ENCODE data around the gene TAB3.

TAB3 gene

GRCh38 chrX:30881797-30882196 lies 7.3 kb downstream of the TAB3 start:
- no peak for DNase-seq
- H3K4me1 ChIP-seq: no peaks in the 10 kb centered on the region
- no peak overlapping the region for H3K4me3 ChIP-seq (ENCODE audit: low read depth, low read length)
- no peaks in the 10 kb centered on the region for H3K9me3 ChIP-seq
- H3K36me3 ChIP-seq: no peaks in the 10 kb centered on the region
- no peak for TF ChIP-seq CTCF (IDR thresholded peaks at IDR 0.05; ENCODE audit: low read depth, low read length)
- H3K27me3 ChIP-seq: no peaks in the 10 kb centered on the region

GRCh38 chrX:30881390-30881789 lies 7.7 kb downstream of the TAB3 start:
- no peaks in the 10 kb centered on the region for H3K9me3 ChIP-seq
- H3K4me1 ChIP-seq: no peaks in the 10 kb centered on the region
- no peak for TF ChIP-seq CTCF (IDR thresholded peaks at IDR 0.05; ENCODE audit: low read depth, low read length)
- no peak overlapping the region for H3K4me3 ChIP-seq (ENCODE audit: low read depth, low read length)
- no peaks in the 10 kb centered on the region for H3K36me3 ChIP-seq
- no peak for DNase-seq
- H3K27me3 ChIP-seq: no peaks in the 10 kb centered on the region

GRCh38 chrX:30880058-30880457 lies 9.0 kb downstream of the TAB3 start:
- Histone ChIP-seq H3K4me3 (ENCODE audit: low read depth, low read length) (no peak overlapping the region), H3K36me3 (no peaks in the 10 kb centered on the region)
- no peak for TF ChIP-seq CTCF (IDR thresholded peaks at IDR 0.05; ENCODE audit: low read depth, low read length)

GRCh38 chrX:30876367-30876766 lies 12.7 kb downstream of the TAB3 start:
- DNase-seq: no peak
- Histone ChIP-seq H3K36me3 (no peaks in the 10 kb centered on the region), H3K4me3 (ENCODE audit: low read depth, low read length) (no peak overlapping the region), H3K9me3 (no peaks in the 10 kb centered on the region), H3K4me1 (no peaks in the 10 kb centered on the region), H3K27me3 (no peaks in the 10 kb centered on the region)
- no peak for TF ChIP-seq CTCF (IDR thresholded peaks at IDR 0.05; ENCODE audit: low read depth, low read length)

More at GRCh38 chrX:30880058-30880457, 9.0 kb downstream of the TAB3 start:
- H3K27me3 ChIP-seq: no peaks in the 10 kb centered on the region
- H3K4me1 ChIP-seq: no peaks in the 10 kb centered on the region
- no peak for DNase-seq
- no peaks in the 10 kb centered on the region for H3K9me3 ChIP-seq

GRCh38 chrX:30875957-30876356 lies 13.1 kb downstream of the TAB3 start:
- no peak for DNase-seq
- H3K27me3 ChIP-seq: no peaks in the 10 kb centered on the region
- no peak for TF ChIP-seq CTCF (IDR thresholded peaks at IDR 0.05; ENCODE audit: low read depth, low read length)
- no peaks in the 10 kb centered on the region for H3K4me1 ChIP-seq
- H3K36me3 ChIP-seq: no peaks in the 10 kb centered on the region
- no peaks in the 10 kb centered on the region for H3K9me3 ChIP-seq
- no peak overlapping the region for H3K4me3 ChIP-seq (ENCODE audit: low read depth, low read length)

GRCh38 chrX:30874851-30875250 lies 14.2 kb downstream of the TAB3 start:
- H3K9me3 ChIP-seq: no peaks in the 10 kb centered on the region
- DNase-seq: no peak
- TF ChIP-seq CTCF (IDR thresholded peaks at IDR 0.05; ENCODE audit: low read depth, low read length): no peak
- H3K36me3 ChIP-seq: no peaks in the 10 kb centered on the region
- H3K4me1 ChIP-seq: no peaks in the 10 kb centered on the region
- H3K4me3 ChIP-seq (ENCODE audit: low read depth, low read length): no peak overlapping the region
- no peaks in the 10 kb centered on the region for H3K27me3 ChIP-seq
